GM12801 (cell line): ENCODE results near the gene MXD4.

Experiments used
- CTCF ChIP-seq: IDR thresholded peaks from one replicate; pipeline ENCODE4 v1.5.1; 2011; ENCODE audit warnings: control low read depth; ENCODE audit not compliant: insufficient read length; ENCODE audit errors: extremely low read depth

Gene MXD4

GRCh38 chr4:2253160-2254084 lies 8.5 kb downstream of the MXD4 start:
- no peak for TF ChIP-seq CTCF

- no peak for TF ChIP-seq CTCF
Observed at GRCh38 chr4:2252530-2253091, 9.3 kb downstream of the MXD4 start.

- no peak for TF ChIP-seq CTCF
Observed at GRCh38 chr4:2251795-2252529, 9.9 kb downstream of the MXD4 start.

- TF ChIP-seq CTCF, result no peak
Observed at GRCh38 chr4:2251073-2251794, 10.7 kb downstream of the MXD4 start.

GRCh38 chr4:2250357-2251072 lies 11.4 kb downstream of the MXD4 start:
- no peak for TF ChIP-seq CTCF

- no peak for TF ChIP-seq CTCF
Observed at GRCh38 chr4:2249526-2250356, 12.2 kb downstream of the MXD4 start.
